Measurements from ENCODE around the gene ZNF649.
A peak's percentile ranks its signal among the peaks of the same experiment; 100 is the strongest.
"Not testable (repeated sequence)": the region's sequence is repeated elsewhere in the genome, so short reads cannot be mapped to it uniquely, and the experiment has no call there.

The ZNF649 gene

GRCh38 chr19:51919606-51920005 lies 14.8 kb upstream of the ZNF649 start:
- peaks cover 55% of the 10 kb centered on the region for H3K9me3 ChIP-seq (ENCODE audit: low read length)

GRCh38 chr19:51916167-51916566 lies 11.3 kb upstream of the ZNF649 start:
- no peak overlapping the region for H3K4me3 ChIP-seq (ENCODE audit: low read depth in 1 of 2, low read length in 2 of 2)
- H3K4me1 ChIP-seq (ENCODE audit: insufficient read depth, low read length), result no peaks in the 10 kb centered on the region
- no peaks in the 10 kb centered on the region for H3K36me3 ChIP-seq (ENCODE audit: insufficient read depth, low read length)
- peaks cover 38% of the 10 kb centered on the region for H3K9me3 ChIP-seq (ENCODE audit: low read length)
- no peak overlapping the region for H3K27ac ChIP-seq (ENCODE audit: low read depth, low read length)
- no peak overlapping the region for H3K9ac ChIP-seq (ENCODE audit: low read length)
- H3K27me3 ChIP-seq (ENCODE audit: control insufficient read depth in 1 of 2, insufficient read depth in 2 of 2, low read length in 2 of 2), result no peaks in the 10 kb centered on the region

More at GRCh38 chr19:51919606-51920005, 14.8 kb upstream of the ZNF649 start:
- Histone ChIP-seq H3K36me3 (ENCODE audit: insufficient read depth, low read length) (no peaks in the 10 kb centered on the region), H3K9ac (ENCODE audit: low read length) (no peak overlapping the region), H3K4me1 (ENCODE audit: insufficient read depth, low read length) (no peaks in the 10 kb centered on the region), H3K4me3 (ENCODE audit: low read depth in 1 of 2, low read length in 2 of 2) (no peak overlapping the region), H3K27ac (ENCODE audit: low read depth, low read length) (no peak overlapping the region), H3K27me3 (ENCODE audit: control insufficient read depth in 1 of 2, insufficient read depth in 2 of 2, low read length in 2 of 2) (no peaks in the 10 kb centered on the region)

GRCh38 chr19:51915324-51915867 lies 10.6 kb upstream of the ZNF649 start:
- Histone ChIP-seq H3K4me1 (ENCODE audit: insufficient read depth, low read length) (no peaks in the 10 kb centered on the region), H3K4me3 (ENCODE audit: low read depth in 1 of 2, low read length in 2 of 2) (no peak overlapping the region), H3K9ac (ENCODE audit: low read length) (no peak overlapping the region), H3K36me3 (ENCODE audit: insufficient read depth, low read length) (no peaks in the 10 kb centered on the region), H3K9me3 (ENCODE audit: low read length) (peaks cover 33% of the 10 kb centered on the region), H3K27me3 (ENCODE audit: control insufficient read depth in 1 of 2, insufficient read depth in 2 of 2, low read length in 2 of 2) (no peaks in the 10 kb centered on the region), H3K27ac (ENCODE audit: low read depth, low read length) (no peak overlapping the region)

- not testable (repeated sequence) for H3K27me3 ChIP-seq (ENCODE audit: control insufficient read depth in 1 of 2, insufficient read depth in 2 of 2, low read length in 2 of 2); H3K27ac ChIP-seq (ENCODE audit: low read depth, low read length); H3K4me3 ChIP-seq (ENCODE audit: low read depth in 1 of 2, low read length in 2 of 2); H3K36me3 ChIP-seq (ENCODE audit: insufficient read depth, low read length); H3K9ac ChIP-seq (ENCODE audit: low read length); H3K9me3 ChIP-seq (ENCODE audit: low read length)
- peaks cover 10% of the 10 kb centered on the region for H3K4me1 ChIP-seq (ENCODE audit: insufficient read depth, low read length)
These were observed 3.2 kb upstream of the ZNF649 start for GRCh38 chr19:51907981-51908380.

GRCh38 chr19:51906108-51906507 lies 1.3 kb upstream of the ZNF649 start:
- peaks cover 12% of the 10 kb centered on the region for H3K4me1 ChIP-seq (ENCODE audit: insufficient read depth, low read length)
- H3K36me3 ChIP-seq (ENCODE audit: insufficient read depth, low read length); H3K9me3 ChIP-seq (ENCODE audit: low read length); H3K27me3 ChIP-seq (ENCODE audit: control insufficient read depth in 1 of 2, insufficient read depth in 2 of 2, low read length in 2 of 2); H3K27ac ChIP-seq (ENCODE audit: low read depth, low read length); H3K4me3 ChIP-seq (ENCODE audit: low read depth in 1 of 2, low read length in 2 of 2); H3K9ac ChIP-seq (ENCODE audit: low read length): not testable (repeated sequence)

- H3K27me3 ChIP-seq (ENCODE audit: control insufficient read depth in 1 of 2, insufficient read depth in 2 of 2, low read length in 2 of 2); H3K36me3 ChIP-seq (ENCODE audit: insufficient read depth, low read length); H3K9ac ChIP-seq (ENCODE audit: low read length); H3K27ac ChIP-seq (ENCODE audit: low read depth, low read length); H3K9me3 ChIP-seq (ENCODE audit: low read length): not testable (repeated sequence)
- Histone ChIP-seq H3K4me3 (ENCODE audit: low read depth in 1 of 2, low read length in 2 of 2) (peak overlapping the region in 1 of 2 donors; percentile 94), H3K4me1 (ENCODE audit: insufficient read depth, low read length) (peaks cover 12% of the 10 kb centered on the region)
These were observed 822 bp upstream of the ZNF649 start for GRCh38 chr19:51905639-51906038.

GRCh38 chr19:51905206-51905605 lies 389 bp upstream of the ZNF649 start:
- H3K4me3 ChIP-seq (ENCODE audit: low read depth in 1 of 2, low read length in 2 of 2), result peak overlapping the region in 1 of 2 donors; percentile 94
- H3K27me3 ChIP-seq (ENCODE audit: control insufficient read depth in 1 of 2, insufficient read depth in 2 of 2, low read length in 2 of 2), result no peaks in the 10 kb centered on the region
- peak overlapping the region; percentile 96 for H3K9ac ChIP-seq (ENCODE audit: low read length)
- H3K4me1 ChIP-seq (ENCODE audit: insufficient read depth, low read length), result peaks cover 12% of the 10 kb centered on the region
- H3K36me3 ChIP-seq (ENCODE audit: insufficient read depth, low read length), result peaks cover 1% of the 10 kb centered on the region
- no peak overlapping the region for H3K27ac ChIP-seq (ENCODE audit: low read depth, low read length)
- H3K9me3 ChIP-seq (ENCODE audit: low read length), result peaks cover 7% of the 10 kb centered on the region

GRCh38 chr19:51903192-51903591 lies 1.6 kb downstream of the ZNF649 start:
- peaks cover 21% of the 10 kb centered on the region for H3K9me3 ChIP-seq (ENCODE audit: low read length)
- H3K4me3 ChIP-seq (ENCODE audit: low read depth in 1 of 2, low read length in 2 of 2), result peak overlapping the region in 1 of 2 donors; percentile 45
- H3K36me3 ChIP-seq (ENCODE audit: insufficient read depth, low read length), result peaks cover 18% of the 10 kb centered on the region

GRCh38 chr19:51901860-51902259 lies 3.0 kb downstream of the ZNF649 start:
- Histone ChIP-seq H3K27ac (ENCODE audit: low read depth, low read length) (no peak overlapping the region), H3K36me3 (ENCODE audit: insufficient read depth, low read length) (peaks cover 31% of the 10 kb centered on the region), H3K4me1 (ENCODE audit: insufficient read depth, low read length) (peaks cover 12% of the 10 kb centered on the region), H3K9ac (ENCODE audit: low read length) (no peak overlapping the region), H3K9me3 (ENCODE audit: low read length) (peaks cover 26% of the 10 kb centered on the region), H3K4me3 (ENCODE audit: low read depth in 1 of 2, low read length in 2 of 2) (no peak overlapping the region), H3K27me3 (ENCODE audit: control insufficient read depth in 1 of 2, insufficient read depth in 2 of 2, low read length in 2 of 2) (no peaks in the 10 kb centered on the region)

More at GRCh38 chr19:51903192-51903591, 1.6 kb downstream of the ZNF649 start:
- no peak overlapping the region for H3K9ac ChIP-seq (ENCODE audit: low read length)
- no peak overlapping the region for H3K27ac ChIP-seq (ENCODE audit: low read depth, low read length)
- H3K4me1 ChIP-seq (ENCODE audit: insufficient read depth, low read length), result peaks cover 12% of the 10 kb centered on the region
- no peaks in the 10 kb centered on the region for H3K27me3 ChIP-seq (ENCODE audit: control insufficient read depth in 1 of 2, insufficient read depth in 2 of 2, low read length in 2 of 2)

GRCh38 chr19:51891193-51891747 lies 13.5 kb downstream of the ZNF649 start:
- peaks cover 8% of the 10 kb centered on the region for H3K4me1 ChIP-seq (ENCODE audit: insufficient read depth, low read length)
- peaks cover 50% of the 10 kb centered on the region for H3K9me3 ChIP-seq (ENCODE audit: low read length)
- H3K27ac ChIP-seq (ENCODE audit: low read depth, low read length), result no peak overlapping the region
- no peaks in the 10 kb centered on the region for H3K27me3 ChIP-seq (ENCODE audit: control insufficient read depth in 1 of 2, insufficient read depth in 2 of 2, low read length in 2 of 2)
- peak overlapping the region in 1 of 2 donors; percentile 43 for H3K4me3 ChIP-seq (ENCODE audit: low read depth in 1 of 2, low read length in 2 of 2)
- no peak overlapping the region for H3K9ac ChIP-seq (ENCODE audit: low read length)
- H3K36me3 ChIP-seq (ENCODE audit: insufficient read depth, low read length), result peaks cover 52% of the 10 kb centered on the region

GRCh38 chr19:51889934-51890333 lies 14.9 kb downstream of the ZNF649 start:
- H3K27ac ChIP-seq (ENCODE audit: low read depth, low read length), result no peak overlapping the region
- no peaks in the 10 kb centered on the region for H3K27me3 ChIP-seq (ENCODE audit: control insufficient read depth in 1 of 2, insufficient read depth in 2 of 2, low read length in 2 of 2)
- H3K9ac ChIP-seq (ENCODE audit: low read length), result no peak overlapping the region
- peaks cover 8% of the 10 kb centered on the region for H3K4me1 ChIP-seq (ENCODE audit: insufficient read depth, low read length)
- H3K4me3 ChIP-seq (ENCODE audit: low read depth in 1 of 2, low read length in 2 of 2), result no peak overlapping the region
- peaks cover 47% of the 10 kb centered on the region for H3K9me3 ChIP-seq (ENCODE audit: low read length)
- H3K36me3 ChIP-seq (ENCODE audit: insufficient read depth, low read length), result peaks cover 42% of the 10 kb centered on the region

Measured in muscle layer of colon (tissue), 2 donors.